GM13977 (cell line): Measurements from ENCODE around the gene THBS3.
"Not testable (repeated sequence)": the region's sequence is repeated elsewhere in the genome, so short reads cannot be mapped to it uniquely, and the experiment has no call there.

Experiments used
- DNase-seq: peaks from one replicate; pipeline ENCODE4 v3.0.0; 2012; ENCODE audit warnings: low spot score
- in situ Hi-C: fragments of 300-500 bp; cut with MboI; formaldehyde crosslinking; loops from one replicate; pipeline ENCODE4 v1.12.0; 2022; ENCODE audit warnings: low sequenced_read_pairs, low pct_unique_long_range_greater_than_20kb, mixed read lengths, inconsistent platforms; ENCODE audit not compliant: unreplicated experiment
- TF ChIP-seq, protein P1 (sequence below): IDR thresholded peaks from 2 replicates; pipeline ENCODE4 v1.5.1; 2012; ENCODE audit warnings: mild to moderate bottlenecking, control low read depth; ENCODE audit not compliant: insufficient read depth; ENCODE audit errors: extremely low read depth, missing control alignments

The THBS3 gene

GRCh38 chr1:155196103-155196892, 11.4 kb downstream of the THBS3 start:
- in situ Hi-C loops, result no loop called here
- DNase-seq, result no peak
- TF ChIP-seq, protein P1, sequence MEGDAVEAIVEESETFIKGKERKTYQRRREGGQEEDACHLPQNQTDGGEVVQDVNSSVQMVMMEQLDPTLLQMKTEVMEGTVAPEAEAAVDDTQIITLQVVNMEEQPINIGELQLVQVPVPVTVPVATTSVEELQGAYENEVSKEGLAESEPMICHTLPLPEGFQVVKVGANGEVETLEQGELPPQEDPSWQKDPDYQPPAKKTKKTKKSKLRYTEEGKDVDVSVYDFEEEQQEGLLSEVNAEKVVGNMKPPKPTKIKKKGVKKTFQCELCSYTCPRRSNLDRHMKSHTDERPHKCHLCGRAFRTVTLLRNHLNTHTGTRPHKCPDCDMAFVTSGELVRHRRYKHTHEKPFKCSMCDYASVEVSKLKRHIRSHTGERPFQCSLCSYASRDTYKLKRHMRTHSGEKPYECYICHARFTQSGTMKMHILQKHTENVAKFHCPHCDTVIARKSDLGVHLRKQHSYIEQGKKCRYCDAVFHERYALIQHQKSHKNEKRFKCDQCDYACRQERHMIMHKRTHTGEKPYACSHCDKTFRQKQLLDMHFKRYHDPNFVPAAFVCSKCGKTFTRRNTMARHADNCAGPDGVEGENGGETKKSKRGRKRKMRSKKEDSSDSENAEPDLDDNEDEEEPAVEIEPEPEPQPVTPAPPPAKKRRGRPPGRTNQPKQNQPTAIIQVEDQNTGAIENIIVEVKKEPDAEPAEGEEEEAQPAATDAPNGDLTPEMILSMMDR, result no peak

DNA sequence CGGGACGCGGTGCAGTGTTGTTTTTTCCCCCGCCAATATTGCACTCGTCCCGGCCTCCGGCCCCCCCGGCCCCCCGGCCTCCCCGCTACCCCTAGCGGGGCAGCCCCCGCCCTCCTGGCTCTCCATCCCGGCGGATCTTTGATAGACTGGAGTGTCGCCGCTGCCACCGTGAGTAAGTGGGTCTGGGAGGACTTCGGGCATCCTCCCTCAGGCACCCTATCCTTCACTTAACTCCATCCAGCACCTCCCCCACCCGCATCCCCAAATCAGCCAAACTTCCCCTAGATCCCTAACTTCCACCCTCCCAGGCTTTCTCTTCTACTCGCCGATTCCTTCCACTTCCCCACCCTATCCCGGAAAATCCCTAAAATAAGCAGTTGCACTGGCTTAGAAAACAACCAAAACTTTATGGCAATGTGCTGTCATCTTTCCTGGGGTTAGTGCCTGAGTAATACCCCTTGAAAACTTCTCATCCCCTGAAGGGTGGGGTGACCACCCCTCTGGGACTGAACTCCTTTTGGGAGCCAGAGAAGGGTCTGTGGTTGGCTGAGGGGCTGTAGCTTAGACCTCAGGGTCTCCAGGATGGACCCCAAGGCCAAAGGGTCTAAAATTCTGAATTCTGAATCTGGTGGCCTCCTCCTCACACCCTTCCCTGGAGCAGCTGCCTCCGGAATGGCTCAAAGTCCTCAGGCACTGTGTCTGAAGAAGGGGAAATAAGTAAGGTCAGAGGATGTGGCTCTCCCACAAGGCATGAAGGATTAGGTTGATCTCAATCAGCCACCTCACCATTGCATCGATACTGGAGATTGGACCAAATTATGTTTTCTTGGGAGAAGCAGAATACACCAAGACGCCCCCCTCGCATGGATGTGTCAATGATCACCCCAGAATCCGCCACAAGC, 12.2 kb downstream of the THBS3 start:
- TF ChIP-seq, protein P1, result no peak
- no peak for DNase-seq
- in situ Hi-C loops, result no loop called here

DNA sequence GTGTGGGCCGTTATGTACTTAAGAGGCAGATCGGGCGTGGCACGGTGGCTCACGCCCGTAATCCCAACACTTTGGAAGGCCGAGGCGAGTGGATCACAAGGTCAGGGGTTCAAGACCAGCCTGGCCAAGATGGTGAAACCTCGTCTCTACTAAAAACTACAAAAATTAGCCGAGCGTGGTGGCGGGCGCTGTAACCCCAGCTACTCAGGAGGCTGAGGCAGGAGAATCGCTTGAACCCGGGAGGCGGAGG, 13.8 kb downstream of the THBS3 start:
- DNase-seq, in situ Hi-C loops: not testable (repeated sequence)

DNA sequence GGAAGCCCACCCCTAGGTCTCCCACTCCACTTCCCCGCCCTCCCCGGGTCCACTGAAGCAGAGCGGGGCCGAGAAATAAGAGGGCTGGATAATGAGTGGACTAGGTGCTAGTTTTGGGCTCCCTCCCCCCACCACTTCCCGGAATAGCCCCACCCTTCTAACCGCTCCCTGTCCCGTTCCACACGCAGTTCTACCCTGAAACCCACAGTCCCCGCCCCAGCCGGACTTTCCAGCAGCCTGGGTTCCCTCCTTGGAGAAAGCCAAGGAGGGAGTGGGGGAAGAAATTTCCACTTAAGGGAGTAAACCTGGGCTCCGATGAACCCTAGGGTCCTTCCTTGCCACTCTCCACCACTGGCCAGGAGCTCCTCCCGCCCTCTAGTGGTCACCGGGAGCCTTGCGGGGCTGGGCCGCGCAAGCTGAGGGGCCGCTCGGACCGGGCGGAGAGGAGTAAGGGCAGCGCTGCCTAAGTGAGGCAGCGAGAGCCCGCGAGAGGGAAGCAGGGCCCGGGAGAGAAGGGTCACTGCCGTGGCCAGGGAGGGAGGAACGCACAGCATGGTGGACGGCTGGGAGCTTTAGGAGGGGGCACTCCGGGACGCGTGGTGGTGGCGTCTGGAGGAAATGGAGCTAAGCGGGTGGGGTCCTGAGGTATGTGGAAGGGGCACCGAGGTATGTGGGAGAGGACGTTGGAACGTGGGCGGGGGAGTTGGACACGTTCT, 14.3 kb downstream of the THBS3 start:
- in situ Hi-C loops, result no loop called here
- TF ChIP-seq, protein P1, result peak; percentile 97
- DNase-seq, result peak; percentile 92

- in situ Hi-C loops, result no loop called here
- TF ChIP-seq, protein P1, result no peak
- DNase-seq, result no peak
Measured at GRCh38 chr1:155192346-155193274, 15.1 kb downstream of the THBS3 start.

DNA sequence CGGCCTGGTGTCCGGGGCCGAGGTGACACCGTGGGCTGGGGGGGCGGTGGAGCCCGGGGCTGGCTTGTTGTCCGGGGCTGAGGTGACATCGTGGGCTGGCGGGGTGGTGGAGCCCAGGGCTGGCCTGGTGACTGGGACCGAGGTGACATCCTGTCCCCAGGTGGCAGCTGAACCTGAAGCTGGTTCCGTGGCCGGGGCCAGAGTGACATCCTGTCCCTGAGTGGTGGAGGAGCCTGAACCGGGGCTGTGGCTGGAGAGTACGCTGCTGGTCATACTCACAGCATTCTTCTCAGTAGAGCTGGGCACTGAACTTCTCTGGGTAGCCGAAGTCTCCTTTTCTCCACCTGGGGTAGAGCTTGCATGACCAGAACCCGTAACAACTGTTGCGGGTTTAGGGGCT, 15.8 kb downstream of the THBS3 start:
- in situ Hi-C loops, result no loop called here
- TF ChIP-seq, protein P1, result no peak

GRCh38 chr1:155189926-155190325, 17.8 kb downstream of the THBS3 start:
- DNase-seq, in situ Hi-C loops: not testable (repeated sequence)

More for the DNA sequence above, 15.8 kb downstream of the THBS3 start:
- DNase-seq, result no peak
